Stimulated activated CD4-positive, alpha-beta T cell treated with anti-CD3 and anti-CD28 coated beads, Interleukin-1b, Interleukin-23, amount 100 ng/mL, for 4 hours (primary cell): ENCODE measurements around the gene ADAMTS13.

Experiments used
- DNase-seq, 2 donors: peaks; one replicate each; pipeline ENCODE4 v3.0.0-alpha.2; 2020; ENCODE audit warnings: low read depth in 2 of 2

ADAMTS13 gene

GRCh38 chr9:133489253-133490190 lies 67.4 kb downstream of the ADAMTS13 start:
- no peak for DNase-seq

- no peak for DNase-seq
These were observed 68.1 kb downstream of the ADAMTS13 start for GRCh38 chr9:133490201-133490681.

GRCh38 chr9:133490865-133491655 lies 68.9 kb downstream of the ADAMTS13 start:
- no peak for DNase-seq

GRCh38 chr9:133491656-133491925 lies 69.4 kb downstream of the ADAMTS13 start:
- DNase-seq, result no peak

- DNase-seq, result no peak
These were observed 70.2 kb downstream of the ADAMTS13 start for GRCh38 chr9:133492061-133493021.

- DNase-seq, result no peak
These were observed 71.3 kb downstream of the ADAMTS13 start for GRCh38 chr9:133493428-133493827.

GRCh38 chr9:133493845-133494540 lies 71.8 kb downstream of the ADAMTS13 start:
- DNase-seq, result no peak

GRCh38 chr9:133494636-133495326 lies 72.6 kb downstream of the ADAMTS13 start:
- no peak for DNase-seq

GRCh38 chr9:133495327-133496293 lies 73.4 kb downstream of the ADAMTS13 start:
- DNase-seq, result no peak

- DNase-seq, result no peak
These were observed 75.0 kb downstream of the ADAMTS13 start for GRCh38 chr9:133496861-133497842.

- DNase-seq, result no peak
These were observed 77.1 kb downstream of the ADAMTS13 start for GRCh38 chr9:133499132-133499891.

GRCh38 chr9:133499892-133500270 lies 77.7 kb downstream of the ADAMTS13 start:
- DNase-seq, result no peak

- DNase-seq, result no peak
These were observed 79.9 kb downstream of the ADAMTS13 start for GRCh38 chr9:133502112-133502511.

GRCh38 chr9:133505186-133505830 lies 83.1 kb downstream of the ADAMTS13 start:
- DNase-seq, result no peak

- no peak for DNase-seq
These were observed 83.9 kb downstream of the ADAMTS13 start for GRCh38 chr9:133505901-133506652.

- DNase-seq, result no peak
These were observed 84.5 kb downstream of the ADAMTS13 start for GRCh38 chr9:133506653-133507038.
